NB4 (cell line): ENCODE measurements around the gene ZFYVE28.

Source experiments
- CTCF ChIP-seq: IDR thresholded peaks from one replicate; pipeline ENCODE4 v1.5.1; 2012; ENCODE audit warnings: low read depth, low read length
- POLR2A ChIP-seq: IDR thresholded peaks from 2 replicates; pipeline ENCODE4 v1.6.1; 2011; ENCODE audit warnings: mild to moderate bottlenecking; ENCODE audit not compliant: insufficient read length; ENCODE audit errors: extremely low read depth

GRCh38 chr4:2258091-2259035 is 160.1 kb downstream of the ZFYVE28 start:
- TF ChIP-seq POLR2A (no peak), CTCF (no peak)
